ENCODE results near the gene NAA80. TPM values are rescaled to one million over a fixed set of nuclear protein-coding genes. Genes with fewer than 3 reads are reported as not detected.

Gene NAA80
- total and polyA plus RNA-seq, 7 experiments from 2014 or later: 13.7 to 44.9 (median 30.7) TPM

- ATAC-seq (no peak), DNase-seq (no peak)
- Histone ChIP-seq H3K36me3 (ENCODE audit: control insufficient read depth in 2 of 3, insufficient read depth in 3 of 3, low read length in 3 of 3) (peaks cover 6 to 72% (median 12%) of the 10 kb centered on the region in 3 experiments), H3K27ac (ENCODE audit: low read depth, low read length) (peak overlapping the region; percentile 88), H3K4me1 (ENCODE audit: control insufficient read depth in 2 of 2, insufficient read depth in 2 of 2, low read length in 2 of 2) (peaks cover 34 to 57% of the 10 kb centered on the region in 2 donors), H3K9me3 (ENCODE audit: control insufficient read depth in 2 of 3, low read length in 3 of 3) (no peaks in the 10 kb centered on the region), H3K27me3 (ENCODE audit: control insufficient read depth in 2 of 2, insufficient read depth in 2 of 2, low read length in 2 of 2) (no peaks in the 10 kb centered on the region), H3K4me3 (ENCODE audit: low read length) (no peak overlapping the region)
- H3K9me3 Mint-ChIP-seq: no peaks in the 10 kb centered on the region
- peak overlapping the region in 7 of 9 donors; percentile 18 to 96 (median 70) for H3K27ac Mint-ChIP-seq
- peaks cover 30 to 60% (median 47%) of the 10 kb centered on the region in 7 donors for H3K4me1 Mint-ChIP-seq
- H3K36me3 Mint-ChIP-seq: peaks cover 0 to 11% (median 0%) of the 10 kb centered on the region in 5 donors
- intact Hi-C loops (cut with micrococcal nuclease): no loop called here
- no peaks in the 10 kb centered on the region for H3K27me3 Mint-ChIP-seq
- peak overlapping the region in 3 of 10 donors; percentile 17 to 40 (median 29) for H3K4me3 Mint-ChIP-seq
- CTCF ChIA-PET: interaction anchor here (0.6 to 2.3 kb wide), 6 partner anchors 9 to 58 kb away, joined by 3 to 12 read pairs (median 5); partner anchors contain the start of gene GNAI2
- POLR2A ChIA-PET: interaction anchor here (0.7 to 15.6 kb wide), 3 partner anchors 11 to 19 kb away, joined by 3 to 253 read pairs (median 3); partner anchors contain the start of gene GNAI2
These were observed 48.7 kb downstream of the NAA80 start for GRCh38 chr3:50250514-50250913.

GRCh38 chr3:50249457-50249856, 49.7 kb downstream of the NAA80 start:
- POLR2A ChIA-PET: interaction anchor here (1.7 to 15.6 kb wide), 2 partner anchors 9 to 17 kb away, joined by 5 to 253 read pairs; partner anchors contain the start of gene GNAI2
- Histone ChIP-seq H3K27me3 (ENCODE audit: control insufficient read depth in 2 of 2, insufficient read depth in 2 of 2, low read length in 2 of 2) (no peaks in the 10 kb centered on the region), H3K36me3 (ENCODE audit: control insufficient read depth in 2 of 3, insufficient read depth in 3 of 3, low read length in 3 of 3) (peaks cover 6 to 61% (median 8%) of the 10 kb centered on the region in 3 experiments), H3K9me3 (ENCODE audit: control insufficient read depth in 2 of 3, low read length in 3 of 3) (no peaks in the 10 kb centered on the region), H3K4me1 (ENCODE audit: control insufficient read depth in 2 of 2, insufficient read depth in 2 of 2, low read length in 2 of 2) (peaks cover 38 to 64% of the 10 kb centered on the region in 2 donors), H3K4me3 (ENCODE audit: low read length) (no peak overlapping the region), H3K27ac (ENCODE audit: low read depth, low read length) (peak overlapping the region; percentile 88)
- Mint-ChIP-seq H3K4me3 (no peak overlapping the region), H3K36me3 (peaks cover 0 to 13% (median 0%) of the 10 kb centered on the region in 5 donors), H3K9me3 (no peaks in the 10 kb centered on the region), H3K27ac (peak overlapping the region in 5 of 9 donors; percentile 25 to 96 (median 59)), H3K4me1 (peaks cover 37 to 71% (median 54%) of the 10 kb centered on the region in 7 donors), H3K27me3 (no peaks in the 10 kb centered on the region)
- CTCF ChIA-PET: interaction anchor here (1.3 to 2.3 kb wide), 5 partner anchors 10 to 57 kb away, joined by 4 to 12 read pairs (median 6); no protein-coding TSS in a partner anchor
- no peak for DNase-seq
- ATAC-seq: no peak
- intact Hi-C loops (cut with micrococcal nuclease): no loop called here

- peaks cover 43 to 72% of the 10 kb centered on the region in 2 donors for H3K4me1 ChIP-seq (ENCODE audit: control insufficient read depth in 2 of 2, insufficient read depth in 2 of 2, low read length in 2 of 2)
- peak overlapping the region in 5 of 10 donors; percentile 13 to 47 (median 26) for H3K4me3 Mint-ChIP-seq
- H3K27me3 Mint-ChIP-seq: no peaks in the 10 kb centered on the region
- ChIA-PET CTCF (interaction anchor here (0.6 to 9.5 kb wide), 5 partner anchors 11 to 1005 kb away, joined by 3 to 211 read pairs (median 8); partner anchors contain the start of gene GNAI2), POLR2A (interaction anchor here (0.8 to 15.6 kb wide), 5 partner anchors 8 to 89 kb away, joined by 3 to 253 read pairs (median 4); partner anchors contain the start of gene GNAI2)
- peaks cover 48 to 76% (median 58%) of the 10 kb centered on the region in 7 donors for H3K4me1 Mint-ChIP-seq
- H3K4me3 ChIP-seq (ENCODE audit: low read length): no peak overlapping the region
- H3K27ac ChIP-seq (ENCODE audit: low read depth, low read length): peak overlapping the region; percentile 88
- ATAC-seq: no peak
- no peaks in the 10 kb centered on the region for H3K9me3 Mint-ChIP-seq
- H3K9me3 ChIP-seq (ENCODE audit: control insufficient read depth in 2 of 3, low read length in 3 of 3): no peaks in the 10 kb centered on the region
- H3K27ac Mint-ChIP-seq: peak overlapping the region; percentile 44 to 96 (median 82)
- intact Hi-C loops (cut with micrococcal nuclease): no loop called here
- DNase-seq: no peak
- H3K36me3 Mint-ChIP-seq: peaks cover 0 to 16% (median 0%) of the 10 kb centered on the region in 5 donors
- H3K36me3 ChIP-seq (ENCODE audit: control insufficient read depth in 2 of 3, insufficient read depth in 3 of 3, low read length in 3 of 3): peaks cover 6 to 55% (median 8%) of the 10 kb centered on the region in 3 experiments
- no peaks in the 10 kb centered on the region for H3K27me3 ChIP-seq (ENCODE audit: control insufficient read depth in 2 of 2, insufficient read depth in 2 of 2, low read length in 2 of 2)
These were observed 50.8 kb downstream of the NAA80 start for GRCh38 chr3:50248387-50248786.

GRCh38 chr3:50246517-50246954, 52.7 kb downstream of the NAA80 start:
- H3K36me3 Mint-ChIP-seq: peaks cover 0 to 14% (median 0%) of the 10 kb centered on the region in 5 donors
- peak overlapping the region; percentile 88 for H3K27ac ChIP-seq (ENCODE audit: low read depth, low read length)
- H3K36me3 ChIP-seq (ENCODE audit: control insufficient read depth in 2 of 3, insufficient read depth in 3 of 3, low read length in 3 of 3): peaks cover 0 to 37% (median 0%) of the 10 kb centered on the region in 3 experiments
- H3K9me3 Mint-ChIP-seq: no peaks in the 10 kb centered on the region
- no peaks in the 10 kb centered on the region for H3K9me3 ChIP-seq (ENCODE audit: control insufficient read depth in 2 of 3, low read length in 3 of 3)
- DNase-seq (peak in 8 of 9 donors; percentile 78 to 91 (median 84)), ATAC-seq (peak; percentile 82)
- no peaks in the 10 kb centered on the region for H3K27me3 ChIP-seq (ENCODE audit: control insufficient read depth in 2 of 2, insufficient read depth in 2 of 2, low read length in 2 of 2)
- POLR2A ChIA-PET: interaction anchor here (0.6 to 15.6 kb wide), 13 partner anchors 8 to 1253 kb away, joined by 3 to 253 read pairs (median 4); partner anchors contain the start of genes GNAI2, HYAL3 and NAA80
- CTCF ChIA-PET: interaction anchor here (0.6 to 9.5 kb wide), 17 partner anchors 9 to 1680 kb away, joined by 3 to 211 read pairs (median 5); partner anchors contain the start of genes GNAI2 and IFRD2
- peaks cover 55 to 90% (median 74%) of the 10 kb centered on the region in 7 donors for H3K4me1 Mint-ChIP-seq
- peaks cover 61 to 87% of the 10 kb centered on the region in 2 donors for H3K4me1 ChIP-seq (ENCODE audit: control insufficient read depth in 2 of 2, insufficient read depth in 2 of 2, low read length in 2 of 2)
- intact Hi-C loops (cut with micrococcal nuclease): loop anchor here (1.0 kb wide), 7 partner anchors 8 to 54 kb away; partner anchors contain the start of genes HYAL3 (in 2 of the 2) and NAA80 (in 2 of the 2)
- H3K27ac Mint-ChIP-seq: peak overlapping the region; percentile 80 to 96 (median 95)
- H3K4me3 Mint-ChIP-seq: peak overlapping the region; percentile 77 to 89 (median 82)
- peak overlapping the region; percentile 52 for H3K4me3 ChIP-seq (ENCODE audit: low read length)
- no peaks in the 10 kb centered on the region for H3K27me3 Mint-ChIP-seq

Other genes with a start within 250 kb of the NAA80 start
- 100 to 1,000 TPM; 223 to 420 (median 342) TPM for gene RBM5, start 210.5 kb downstream of the NAA80 start, total RNA-seq
- 10 to 100 TPM; 45.6 to 63.1 TPM for gene RBM5, start 210.5 kb downstream of the NAA80 start, polyA plus RNA-seq
- 1 to 10 TPM in 1 of 5 experiments, under 1 TPM in 2, not detected in 2; 0.34 to 1.1 (median 0.69) TPM for gene SEMA3F, start 144.1 kb downstream of the NAA80 start, total RNA-seq
- not detected for gene SEMA3F, start 144.1 kb downstream of the NAA80 start, polyA plus RNA-seq
- 1 to 10 TPM in 1 of 5 experiments, under 1 TPM in 1, not detected in 3; 0.24 to 1.2 TPM for gene GNAT1, start 107.8 kb downstream of the NAA80 start, total RNA-seq
- gene GNAT1, start 107.8 kb downstream of the NAA80 start, polyA plus RNA-seq: not detected
- 1 to 10 TPM in 1 of 5 experiments, not detected in 4; 1.8 TPM for gene SLC38A3, start 94.1 kb downstream of the NAA80 start, total RNA-seq
- gene SLC38A3, start 94.1 kb downstream of the NAA80 start, polyA plus RNA-seq: not detected
- 100 to 1,000 TPM; 225 to 442 (median 282) TPM for gene GNAI2, start 63.2 kb downstream of the NAA80 start, total RNA-seq
- 100 to 1,000 TPM; 443 to 527 TPM for gene GNAI2, start 63.2 kb downstream of the NAA80 start, polyA plus RNA-seq
- gene SEMA3B, start 30.3 kb downstream of the NAA80 start, total RNA-seq: 1 to 10 TPM in 3 of 5 experiments, under 1 TPM in 2; 0.73 to 3.7 (median 1.4) TPM
- gene SEMA3B, start 30.3 kb downstream of the NAA80 start, polyA plus RNA-seq: not detected
- gene LSMEM2, start 20.3 kb downstream of the NAA80 start, total RNA-seq: not detected
- under 1 TPM in 1 of 2 donors, not detected in 1; 0.15 TPM for gene LSMEM2, start 20.3 kb downstream of the NAA80 start, polyA plus RNA-seq
- gene IFRD2, start 7.0 kb downstream of the NAA80 start, total RNA-seq: 10 to 100 TPM; 53.7 to 85.1 (median 64.7) TPM
- 10 to 100 TPM; 57.2 to 69.7 TPM for gene IFRD2, start 7.0 kb downstream of the NAA80 start, polyA plus RNA-seq
- gene HYAL3, start within 50 bp of the NAA80 start, total RNA-seq: 10 to 100 TPM in 1 of 5 experiments, 1 to 10 TPM in 4; 3.4 to 10.7 (median 4.2) TPM
- gene HYAL3, start within 50 bp of the NAA80 start, polyA plus RNA-seq: 1 to 10 TPM; 2.3 to 3.3 TPM
- under 1 TPM in 4 of 5 experiments, not detected in 1; 0.22 to 0.51 (median 0.28) TPM for gene HYAL1, start 4.2 kb upstream of the NAA80 start, total RNA-seq
- gene HYAL1, start 4.2 kb upstream of the NAA80 start, polyA plus RNA-seq: under 1 TPM; 0.12 to 0.41 TPM
- 1 to 10 TPM; 1.5 to 5.3 (median 3.2) TPM for gene HYAL2, start 23.3 kb upstream of the NAA80 start, total RNA-seq
- gene HYAL2, start 23.3 kb upstream of the NAA80 start, polyA plus RNA-seq: 1 to 10 TPM; 2.8 to 4.6 TPM
- 10 to 100 TPM; 16.8 to 25.0 (median 20.5) TPM for gene TUSC2, start 28.8 kb upstream of the NAA80 start, total RNA-seq
- 10 to 100 TPM; 38.0 to 45.5 TPM for gene TUSC2, start 28.8 kb upstream of the NAA80 start, polyA plus RNA-seq
- 100 to 1,000 TPM in 1 of 5 experiments, 10 to 100 TPM in 4; 39.4 to 105 (median 69.6) TPM for gene RASSF1, start 41.4 kb upstream of the NAA80 start, total RNA-seq
- 10 to 100 TPM; 32.7 to 47.9 TPM for gene RASSF1, start 41.4 kb upstream of the NAA80 start, polyA plus RNA-seq
- gene ZMYND10, start 46.3 kb upstream of the NAA80 start, total RNA-seq: 1 to 10 TPM in 4 of 5 experiments, under 1 TPM in 1; 0.91 to 3.8 (median 2.8) TPM
- under 1 TPM; 0.07 to 0.30 TPM for gene ZMYND10, start 46.3 kb upstream of the NAA80 start, polyA plus RNA-seq
- 10 to 100 TPM; 35.3 to 48.9 (median 47.7) TPM for gene NPRL2, start 51.4 kb upstream of the NAA80 start, total RNA-seq
- gene NPRL2, start 51.4 kb upstream of the NAA80 start, polyA plus RNA-seq: 10 to 100 TPM; 27.2 to 36.2 TPM
- 10 to 100 TPM; 23.3 to 42.6 (median 32.8) TPM for gene CYB561D2, start 51.5 kb upstream of the NAA80 start, total RNA-seq
- 10 to 100 TPM; 42.4 to 52.9 TPM for gene CYB561D2, start 51.5 kb upstream of the NAA80 start, polyA plus RNA-seq
- gene TMEM115, start 60.1 kb upstream of the NAA80 start, total RNA-seq: 10 to 100 TPM; 17.7 to 32.4 (median 19.9) TPM
- gene TMEM115, start 60.1 kb upstream of the NAA80 start, polyA plus RNA-seq: 10 to 100 TPM; 26.0 to 40.9 TPM
- 1 to 10 TPM in 4 of 5 experiments, under 1 TPM in 1; 0.97 to 6.2 (median 2.5) TPM for gene CACNA2D2, start 204.2 kb upstream of the NAA80 start, total RNA-seq
- gene CACNA2D2, start 204.2 kb upstream of the NAA80 start, polyA plus RNA-seq: under 1 TPM; 0.32 to 0.38 TPM